Keratinocyte (primary cell): Measurements from ENCODE around the gene HSD17B2. TPM values are rescaled to one million over a fixed set of nuclear protein-coding genes. Genes with fewer than 3 reads are reported as not detected.

Experiments used
- DNase-seq: peaks from one replicate; pipeline ENCODE4 v3.0.0-alpha.2; 2011; ENCODE audit warnings: low read depth, missing footprints, low spot score
- FAIRE-seq: peaks from 2 replicates; lab custom pipeline; 2011; peaks lifted over from hg19 to GRCh38; lab: Jason Lieb, UNC
- H2AFZ ChIP-seq: 2 replicates; pipeline ENCODE4 v1.6.0; 2012; ENCODE audit warnings: low read length, control low read depth, inconsistent platforms; ENCODE audit not compliant: control insufficient read depth
- H3K27ac ChIP-seq: 2 replicates; pipeline ENCODE4 v1.5.1; 2011; ENCODE audit warnings: low read length; ENCODE audit not compliant: control insufficient read depth, insufficient read depth
- H3K27me3 ChIP-seq: 3 replicates; pipeline ENCODE4 v1.6.0; 2011; ENCODE audit warnings: low read length; ENCODE audit not compliant: control insufficient read depth, insufficient read depth; ENCODE audit errors: extremely low read depth
- H3K36me3 ChIP-seq, 2 experiments: 2 replicates in 1 of 2; 3 replicates in 1 of 2; pipeline ENCODE4 v1.5.1; 2011; ENCODE audit warnings: low read length in 2 of 2, mild to moderate bottlenecking in 1 of 2; ENCODE audit not compliant: control insufficient read depth in 2 of 2, insufficient read depth in 2 of 2; ENCODE audit errors: extremely low read depth in 1 of 2
- H3K4me1 ChIP-seq: 3 replicates; pipeline ENCODE4 v1.5.1; 2011; ENCODE audit warnings: low read length; ENCODE audit not compliant: control insufficient read depth, insufficient read depth; ENCODE audit errors: extremely low read depth
- H3K4me2 ChIP-seq: 3 replicates; pipeline ENCODE4 v1.6.0; 2011; ENCODE audit warnings: low read depth, low read length; ENCODE audit not compliant: control insufficient read depth, insufficient read depth; ENCODE audit errors: extremely low read depth
- H3K4me3 ChIP-seq, 3 experiments: fragments of 200-600 bp in 1 of 3; sonication (generic) in 1 of 3; 2 replicates in 2 of 3; 3 replicates in 1 of 3; pipeline ENCODE4 v1.5.1; 2011 to 2016; ENCODE audit warnings: low read length in 3 of 3, mild to moderate bottlenecking in 3 of 3, control low read depth in 2 of 3, inconsistent platforms in 1 of 3, low read depth in 1 of 3, mixed read lengths in 1 of 3, mixed run types in 1 of 3, moderate library complexity in 1 of 3; ENCODE audit not compliant: control insufficient read depth in 2 of 3, insufficient read depth in 2 of 3; ENCODE audit errors: extremely low read depth in 1 of 3
- H3K79me2 ChIP-seq: 2 replicates; pipeline ENCODE4 v1.6.0; 2012; ENCODE audit warnings: low read length; ENCODE audit not compliant: control insufficient read depth, insufficient read depth
- H3K9ac ChIP-seq: 3 replicates; pipeline ENCODE4 v1.6.0; 2011; ENCODE audit warnings: low read length; ENCODE audit not compliant: control insufficient read depth, insufficient read depth; ENCODE audit errors: extremely low read depth
- H3K9me1 ChIP-seq: 3 replicates; pipeline ENCODE4 v1.6.0; 2011; ENCODE audit warnings: low read length; ENCODE audit not compliant: control insufficient read depth, insufficient read depth; ENCODE audit errors: extremely low read depth
- H3K9me3 ChIP-seq: 2 replicates; pipeline ENCODE4 v1.5.1; 2012; ENCODE audit warnings: low read depth, low read length; ENCODE audit not compliant: control insufficient read depth
- H4K20me1 ChIP-seq: 3 replicates; pipeline ENCODE4 v1.6.0; 2011; ENCODE audit warnings: low read length; ENCODE audit not compliant: control insufficient read depth, insufficient read depth; ENCODE audit errors: extremely low read depth
- CTCF ChIP-seq, 3 experiments: IDR thresholded peaks in 1 of 3; conservative IDR thresholded peaks in 1 of 3; optimal IDR thresholded peaks in 1 of 3; 2 replicates in 2 of 3; 3 replicates in 1 of 3; pipeline versions ENCODE3 to v1.5.1; 2011; ENCODE audit warnings: low read length in 3 of 3, mild to moderate bottlenecking in 3 of 3, moderate library complexity in 2 of 3, control low read depth in 1 of 3, inconsistent platforms in 1 of 3; ENCODE audit not compliant: insufficient read depth in 2 of 3; ENCODE audit errors: extremely low read depth in 1 of 3
- EZH2 ChIP-seq: IDR thresholded peaks from one replicate; pipeline ENCODE4 v1.6.1; 2012; ENCODE audit warnings: inconsistent platforms, mild to moderate bottlenecking, low read length, moderate library complexity
- dilution Hi-C: fragments of 300-500 bp; cut with MboI; formaldehyde crosslinking; loops from one replicate; pipeline ENCODE4 v1.7.0; 2020; ENCODE audit warnings: low sequenced_read_pairs; ENCODE audit not compliant: extremely low pct_ligation_motif_present
- polyA plus RNA-seq, 5 experiments: library from polyadenylated mRNA; depleted of rRNA in 3 of 5; stranded (reverse) in 3 of 5; stranded (forward) in 1 of 5; unstranded in 1 of 5; fragments of >200 nt; gene quantifications; 1 replicate in 1 of 5; 2 replicates in 3 of 5; 3 replicates in 1 of 5; pipeline versions ENCODE4 v1.2.1 to v1.2.3, GENCODE V29; 2011 to 2012; ENCODE audit warnings: missing spikeins in 2 of 5, low read depth in 1 of 5, low replicate concordance in 1 of 5

HSD17B2 gene
- polyA plus RNA-seq, 1 donor (not counting 4 experiments of a cell fraction or from before 2014, with no cell fraction given) = 3.1 TPM

GRCh38 chr16:82070656-82071369 is 35.8 kb downstream of the HSD17B2 start:
- Histone ChIP-seq H4K20me1 (no peaks in the 10 kb centered on the region), H3K79me2 (no peaks in the 10 kb centered on the region), H3K4me3 (peak overlapping the region in 2 of 3 experiments; percentile 35 to 52), H3K27ac (peak overlapping the region; percentile 100), H3K9ac (peak overlapping the region; percentile 79), H3K9me1 (no peaks in the 10 kb centered on the region), H3K4me1 (peaks cover 28% of the 10 kb centered on the region), H2AFZ (peak overlapping the region; percentile 48), H3K27me3 (no peaks in the 10 kb centered on the region), H3K36me3 (no peaks in the 10 kb centered on the region), H3K9me3 (no peaks in the 10 kb centered on the region), H3K4me2 (peak overlapping the region; percentile 81)
- DNase-seq = peak; percentile 91
- FAIRE-seq = peak; percentile 97
- dilution Hi-C loops = no loop called here
- TF ChIP-seq EZH2 (no peak), CTCF (optimal IDR thresholded peaks at IDR 0.05 in 1 of 3, IDR thresholded peaks at IDR 0.05 in 1 of 3, conservative IDR thresholded peaks at IDR 0.05 in 1 of 3; ENCODE audit: extremely low read depth in 1 of 3, insufficient read depth in 2 of 3, low read length in 3 of 3) (no peak)

DNA sequence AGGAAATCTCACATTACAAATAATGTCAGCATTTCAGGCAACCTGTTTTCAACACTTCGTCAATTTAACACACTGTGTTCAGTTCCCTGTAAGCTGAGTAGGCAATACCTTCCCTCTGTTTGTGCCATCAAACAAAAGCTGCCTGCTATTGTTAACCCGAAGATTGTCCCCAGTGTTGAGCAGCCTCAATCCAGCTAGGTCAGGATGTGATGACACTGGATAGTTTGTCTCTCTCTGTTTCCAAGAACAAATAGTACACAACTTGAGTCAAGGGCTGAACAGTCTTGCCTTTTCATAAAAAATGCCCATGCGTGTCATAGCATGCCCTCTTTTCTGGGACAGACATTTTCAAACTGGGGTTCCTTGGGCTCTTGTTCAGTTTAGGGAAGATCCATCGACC is 36.4 kb downstream of the HSD17B2 start:
- DNase-seq (peak; percentile 64), FAIRE-seq (no peak)
- H3K27ac ChIP-seq = peak overlapping the region; percentile 100
- H3K9me3 ChIP-seq = no peaks in the 10 kb centered on the region
- H3K4me2 ChIP-seq = peak overlapping the region; percentile 81
- peak overlapping the region; percentile 79 for H3K9ac ChIP-seq
- no peaks in the 10 kb centered on the region for H3K79me2 ChIP-seq
- no peaks in the 10 kb centered on the region for H3K9me1 ChIP-seq
- H2AFZ ChIP-seq = no peak overlapping the region
- H3K4me3 ChIP-seq = peak overlapping the region in 2 of 3 experiments; percentile 35 to 52
- H3K27me3 ChIP-seq = no peaks in the 10 kb centered on the region
- no peaks in the 10 kb centered on the region for H3K36me3 ChIP-seq
- H3K4me1 ChIP-seq = peaks cover 28% of the 10 kb centered on the region
- H4K20me1 ChIP-seq = no peaks in the 10 kb centered on the region
- TF ChIP-seq CTCF (optimal IDR thresholded peaks at IDR 0.05 in 1 of 3, IDR thresholded peaks at IDR 0.05 in 1 of 3, conservative IDR thresholded peaks at IDR 0.05 in 1 of 3; ENCODE audit: extremely low read depth in 1 of 3, insufficient read depth in 2 of 3, low read length in 3 of 3) = no peak
- no peak for TF ChIP-seq EZH2
- dilution Hi-C loops = no loop called here
